PC-9 (cell line): ENCODE results near the gene MPST.

ENCODE experiments used
- CTCF ChIP-seq: fragments of 200-600 bp; sonication (generic); conservative IDR thresholded peaks from 2 replicates; pipeline ENCODE4 v1.6.1; 2017; ENCODE audit warnings: mixed run types, antibody characterized with exemption, mild to moderate bottlenecking, moderate library complexity
- EZH2 ChIP-seq: fragments of 200-600 bp; sonication (generic); IDR thresholded peaks from 2 replicates; pipeline ENCODE4 v1.8.0; 2017; ENCODE audit warnings: antibody characterized with exemption, low read depth

- TF ChIP-seq CTCF (no peak), EZH2 (no peak)
Measured at GRCh38 chr22:37021041-37021440, 1.5 kb downstream of the MPST start.
